Measurements from ENCODE around the gene ALDH1A1.

DNA sequence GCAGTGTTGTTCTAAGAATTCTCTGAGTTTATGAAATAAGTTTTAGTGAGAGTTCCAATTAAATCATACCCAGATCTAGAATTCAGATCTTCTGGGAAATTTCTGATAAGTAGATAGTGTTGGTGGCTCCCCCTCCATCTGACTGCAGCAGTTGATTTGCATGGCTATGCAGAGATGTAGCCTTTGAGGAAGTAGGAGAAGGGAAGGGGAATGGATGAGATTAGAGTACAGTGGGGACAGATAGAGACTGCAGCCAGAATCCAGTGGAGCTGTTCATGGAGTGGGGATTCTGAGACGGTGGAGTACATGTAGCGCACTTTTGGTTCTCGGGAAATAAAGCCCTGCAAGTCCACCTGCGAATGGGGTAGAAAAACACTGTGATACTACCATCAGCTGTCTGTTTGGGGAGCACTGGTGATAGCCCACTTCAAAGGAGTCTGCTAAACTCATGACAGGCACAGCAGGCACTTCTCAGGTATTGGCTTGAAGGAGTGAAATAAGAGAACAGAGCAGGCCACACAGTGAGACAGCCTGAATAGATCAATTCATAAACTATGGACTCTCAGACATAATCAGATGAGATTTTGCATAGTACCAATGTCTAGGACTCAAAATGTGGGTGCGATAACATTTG is 96.8 kb downstream of the ALDH1A1 start:
- TF ChIP-seq GATA3 (IDR thresholded peaks at IDR 0.05; ENCODE audit: low read depth, low read length) (no peak), GATA2 (IDR thresholded peaks at IDR 0.05; ENCODE audit: low read depth, low read length) (no peak)

All from SH-SY5Y (cell line).